SK-N-SH (cell line): ENCODE measurements around the gene ZFHX3. TPM values are rescaled to one million over a fixed set of nuclear protein-coding genes. Genes with fewer than 3 reads are reported as not detected.

Experiments used
- CHD2 ChIP-seq: fragments of 150-350 bp; IDR thresholded peaks from 2 replicates; pipeline ENCODE4 v1.6.1; 2018; ENCODE audit warnings: low read length; ENCODE audit not compliant: partially characterized antibody
- CTCF ChIP-seq: fragments of 200-600 bp; sonication (generic); IDR thresholded peaks from 2 replicates; pipeline ENCODE4 v1.6.1; 2017; ENCODE audit warnings: antibody characterized with exemption, mild to moderate bottlenecking, moderate library complexity
- EZH2phosphoT487 ChIP-seq: fragments of 200-600 bp; sonication (generic); IDR thresholded peaks from 2 replicates; pipeline ENCODE4 v1.6.1; 2017; ENCODE audit warnings: low read depth, mixed run types, mild to moderate bottlenecking, antibody characterized with exemption, moderate library complexity, borderline replicate concordance
- GABPA ChIP-seq: IDR thresholded peaks from 2 replicates; pipeline ENCODE4 v1.4.0; 2012; ENCODE audit warnings: low read depth, mild to moderate bottlenecking
- IRF3 ChIP-seq: fragments of 150-350 bp; IDR thresholded peaks from 2 replicates; pipeline ENCODE4 v1.6.1; 2016; ENCODE audit warnings: mild to moderate bottlenecking, low read depth, low read length
- JUND ChIP-seq: IDR thresholded peaks from 2 replicates; pipeline ENCODE4 v1.4.0; 2012
- NFIC ChIP-seq: IDR thresholded peaks from 2 replicates; pipeline ENCODE4 v1.4.0; 2012; ENCODE audit warnings: borderline replicate concordance
- REST ChIP-seq: IDR thresholded peaks from 2 replicates; pipeline ENCODE4 v1.6.1; 2012; ENCODE audit warnings: mild to moderate bottlenecking, low read depth, low read length, moderate library complexity
- TEAD4 ChIP-seq: IDR thresholded peaks from 2 replicates; pipeline ENCODE4 v1.4.0; 2012; ENCODE audit warnings: mild to moderate bottlenecking, borderline replicate concordance; ENCODE audit not compliant: insufficient read depth
- ZBTB33 ChIP-seq: IDR thresholded peaks from 2 replicates; pipeline ENCODE4 v1.4.0; 2012; ENCODE audit warnings: low read depth, borderline replicate concordance
- polyA plus RNA-seq, 3 experiments: library from polyadenylated mRNA; depleted of rRNA; stranded (reverse); fragments of >200 nt; gene quantifications; 2 replicates each; pipeline ENCODE4 v1.2.3, GENCODE V29; 2012

ZFHX3 gene
- polyA plus RNA-seq, 1 of the 3 experiments (the other 2 are of a cell fraction), result 2.0 TPM

GRCh38 chr16:72848759-72849664 lies 198.9 kb downstream of the ZFHX3 start (continued):
- TF ChIP-seq IRF3 (no peak), TEAD4 (0 out of 2 replicates have a peak, but pooled peaks have one; percentile 33), CHD2 (no peak), GABPA (no peak), EZH2phosphoT487 (no peak), ZBTB33 (no peak), CTCF (no peak), REST (no peak), NFIC (peak; percentile 98), JUND (peak; percentile 35; the same call in 1 of the 2 replicates)
